ENCODE data around the gene HEATR5A.
"Not testable (repeated sequence)": the region's sequence is repeated elsewhere in the genome, so short reads cannot be mapped to it uniquely, and the experiment has no call there.

GRCh38 chr14:31255918-31256317 lies 164.4 kb downstream of the HEATR5A start:
- not testable (repeated sequence) for TF ChIP-seq CTCF (IDR thresholded peaks at IDR 0.05); EZH2 (IDR thresholded peaks at IDR 0.05; ENCODE audit: borderline replicate concordance, insufficient read depth, low read depth, low read length, poor library complexity, severe bottlenecking)
